Measurements from ENCODE around the gene BTK.
"Not testable (repeated sequence)": the region's sequence is repeated elsewhere in the genome, so short reads cannot be mapped to it uniquely, and the experiment has no call there.

The BTK gene

DNA sequence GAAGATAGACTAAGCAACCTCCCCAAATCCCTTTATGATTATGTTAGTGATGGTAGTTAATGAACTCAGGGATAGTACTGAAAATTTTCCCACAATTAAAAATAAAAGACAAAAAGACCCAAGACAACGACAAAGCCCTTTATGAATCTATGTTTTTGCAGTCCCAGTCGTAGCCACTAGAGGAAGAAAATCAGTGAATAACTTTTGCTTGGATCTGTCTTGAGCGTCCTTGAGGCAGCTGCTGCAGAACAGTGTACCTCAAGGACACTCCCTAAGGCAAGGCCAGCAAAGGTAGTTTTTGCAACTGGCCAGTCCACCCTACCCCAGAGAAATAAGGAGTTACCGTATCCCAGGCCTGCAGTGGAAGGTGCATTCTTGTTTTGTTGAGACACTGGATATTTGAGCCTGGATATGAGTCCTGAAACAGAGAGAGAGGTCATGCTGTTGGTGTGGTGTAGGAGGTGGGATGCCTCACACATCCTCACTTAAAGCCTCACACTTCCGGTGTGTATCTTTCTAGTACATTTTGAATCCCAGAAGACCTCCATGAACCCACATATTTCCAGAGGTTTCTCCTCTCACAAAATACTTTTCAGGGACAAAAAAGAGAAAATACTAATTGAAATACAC, 28.7 kb downstream of the BTK start:
- TF ChIP-seq JUND (IDR thresholded peaks at IDR 0.05; ENCODE audit: low read depth), result no peak
- peak in 1 of 2 experiments; percentile 23 for DNase-seq (ENCODE audit: low read depth in 1 of 2, low spot score in 1 of 2)
- in situ Hi-C loops (cut with HindIII; ENCODE audit: low pct_unique_long_range_greater_than_20kb, low sequenced_read_pairs), result no loop called here

DNA sequence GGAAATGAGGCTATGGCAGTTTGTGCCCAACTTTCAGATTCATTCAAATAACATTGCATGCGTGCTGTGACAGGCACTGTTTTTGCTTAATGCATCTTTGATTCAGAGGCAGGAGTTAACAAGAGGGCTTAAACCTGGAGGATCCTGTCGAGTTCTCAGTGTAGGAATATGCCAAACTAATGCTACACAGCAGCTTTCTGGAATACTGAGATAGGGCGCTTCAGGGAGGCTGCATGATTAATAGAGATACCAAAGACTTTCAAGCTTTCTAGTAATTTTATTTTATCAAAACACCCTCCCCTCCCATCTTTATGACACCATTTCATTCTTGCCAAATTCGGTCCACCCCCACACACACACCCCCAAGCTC, 36.8 kb downstream of the BTK start:
- no peak for TF ChIP-seq JUND (IDR thresholded peaks at IDR 0.05; ENCODE audit: low read depth)
- in situ Hi-C loops (cut with HindIII; ENCODE audit: low pct_unique_long_range_greater_than_20kb, low sequenced_read_pairs), result no loop called here
- no peak for DNase-seq (ENCODE audit: low read depth in 1 of 2, low spot score in 1 of 2)

DNA sequence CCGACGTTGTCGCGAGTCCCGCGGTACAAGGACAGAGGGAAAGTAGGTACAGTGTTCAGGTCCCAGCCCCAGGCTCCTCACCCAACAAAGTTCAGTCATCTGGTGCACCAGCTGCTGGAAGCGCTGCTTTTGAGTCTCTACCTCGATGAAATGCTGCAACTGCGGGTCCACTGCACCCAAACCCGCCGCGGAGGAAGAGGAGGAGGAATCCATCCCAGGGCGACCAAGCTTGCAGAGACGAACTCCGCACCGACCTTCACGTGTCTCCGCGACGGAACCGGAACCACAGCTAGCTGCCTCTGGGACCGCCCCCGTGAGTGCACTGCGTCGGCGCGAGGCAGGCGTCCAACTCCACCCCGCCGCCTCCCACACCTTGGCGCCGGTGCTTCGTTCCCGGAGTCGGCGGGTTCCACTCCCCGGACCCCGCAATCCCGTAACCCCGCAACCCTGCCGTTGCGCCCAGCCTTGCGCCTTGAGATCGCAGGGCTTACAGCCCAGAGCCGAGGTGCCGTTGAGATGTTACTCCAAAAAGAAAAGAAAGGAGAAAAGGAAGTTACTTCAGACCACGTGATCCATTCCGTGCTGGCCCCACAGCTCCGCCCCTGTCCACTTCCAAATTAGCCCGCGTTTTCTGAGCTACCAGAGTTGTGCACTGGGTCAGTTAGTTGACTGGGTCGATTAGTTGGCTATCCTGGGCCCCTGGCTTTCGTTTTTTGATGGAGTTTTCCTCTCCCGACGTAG, 37.4 kb downstream of the BTK start, which contains the start of gene TIMM8A:
Gene TIMM8A (minus strand): TSS at position 291 of the 741 bp plus-strand sequence. CDS start 78 bp downstream, at position 213.
- DNase-seq (ENCODE audit: low read depth in 1 of 2, low spot score in 1 of 2), result peak; percentile 48 to 79
- in situ Hi-C loops (cut with HindIII; ENCODE audit: low pct_unique_long_range_greater_than_20kb, low sequenced_read_pairs), result no loop called here
- no peak for TF ChIP-seq JUND (IDR thresholded peaks at IDR 0.05; ENCODE audit: low read depth)

DNA sequence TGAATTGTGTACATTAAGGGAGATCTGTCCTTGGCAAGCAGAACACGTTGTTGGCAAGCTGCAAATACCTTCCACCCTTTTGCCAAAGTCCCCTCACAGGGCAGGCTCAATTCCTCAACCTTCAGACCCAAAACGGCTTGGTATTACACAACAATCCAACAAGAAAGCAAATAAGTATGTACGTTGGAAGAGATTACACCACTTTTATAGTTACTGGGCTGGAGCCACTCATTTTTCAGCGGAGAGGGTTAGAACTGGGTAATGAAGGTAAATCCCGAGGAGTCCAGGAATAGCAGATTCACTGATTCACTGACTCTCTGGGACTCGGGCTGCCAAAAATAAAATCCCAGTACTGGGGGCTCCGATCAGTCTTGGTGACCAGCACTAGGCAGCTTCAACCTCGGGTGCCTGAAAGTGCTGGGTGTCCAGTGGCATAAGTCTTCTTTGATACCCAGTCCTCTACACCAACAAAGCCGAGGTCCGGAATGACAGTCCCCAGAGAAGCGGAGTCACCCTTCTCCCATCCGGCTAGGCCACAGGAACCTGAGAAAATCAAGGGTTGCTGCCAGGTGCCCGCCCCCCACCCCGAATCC, 38.0 kb downstream of the BTK start:
- DNase-seq (ENCODE audit: low read depth in 1 of 2, low spot score in 1 of 2), result peak in 1 of 2 experiments; percentile 0
- no peak for TF ChIP-seq JUND (IDR thresholded peaks at IDR 0.05; ENCODE audit: low read depth)
- in situ Hi-C loops (cut with HindIII; ENCODE audit: low pct_unique_long_range_greater_than_20kb, low sequenced_read_pairs), result no loop called here

DNA sequence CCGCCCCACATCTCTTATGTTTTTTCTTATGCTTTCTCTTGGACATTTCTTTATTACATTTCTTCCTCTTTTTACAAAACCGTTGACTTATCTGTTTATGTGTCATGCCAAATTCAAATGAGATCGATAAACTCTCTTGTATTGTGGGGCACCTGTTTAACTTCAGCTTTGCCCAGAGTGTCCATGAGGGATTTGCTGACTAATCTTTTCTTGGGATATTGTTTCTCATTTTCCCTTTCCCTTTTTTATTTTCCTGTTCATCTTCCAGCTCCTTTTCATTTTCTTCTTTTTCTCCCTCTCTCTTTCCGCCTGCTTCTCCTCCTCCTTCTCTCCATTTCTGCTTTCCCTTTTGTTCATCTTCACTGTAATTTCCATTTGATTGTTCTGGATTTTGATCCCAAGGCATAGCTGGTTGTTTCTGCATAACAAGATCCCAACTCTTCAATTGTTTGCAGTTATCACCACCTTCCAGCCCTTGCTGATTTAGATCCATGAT, 48.2 kb downstream of the BTK start:
- no peak for DNase-seq (ENCODE audit: low read depth in 1 of 2, low spot score in 1 of 2)
- TF ChIP-seq JUND (IDR thresholded peaks at IDR 0.05; ENCODE audit: low read depth), result no peak
- in situ Hi-C loops (cut with HindIII; ENCODE audit: low pct_unique_long_range_greater_than_20kb, low sequenced_read_pairs), result no loop called here

DNA sequence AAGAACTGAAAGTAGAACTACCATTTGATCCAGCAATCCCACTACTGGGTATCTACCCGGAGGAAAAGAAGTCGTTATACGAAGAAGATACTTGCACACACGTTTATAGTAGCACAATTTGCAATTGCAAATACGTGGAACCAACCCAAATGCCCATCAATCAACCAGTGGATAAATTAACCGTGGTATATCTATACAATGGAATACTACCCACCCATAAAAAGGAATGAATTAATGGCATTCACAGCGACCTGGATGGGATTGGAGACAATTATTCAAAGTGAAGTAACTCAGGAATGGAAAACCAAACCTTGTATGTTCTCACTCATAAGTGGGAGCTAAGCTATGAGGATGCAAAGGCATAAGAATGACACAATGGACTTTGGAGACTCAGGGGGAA, 51.7 kb downstream of the BTK start:
- in situ Hi-C loops (cut with HindIII; ENCODE audit: low pct_unique_long_range_greater_than_20kb, low sequenced_read_pairs); DNase-seq (ENCODE audit: low read depth in 1 of 2, low spot score in 1 of 2): not testable (repeated sequence)

DNA sequence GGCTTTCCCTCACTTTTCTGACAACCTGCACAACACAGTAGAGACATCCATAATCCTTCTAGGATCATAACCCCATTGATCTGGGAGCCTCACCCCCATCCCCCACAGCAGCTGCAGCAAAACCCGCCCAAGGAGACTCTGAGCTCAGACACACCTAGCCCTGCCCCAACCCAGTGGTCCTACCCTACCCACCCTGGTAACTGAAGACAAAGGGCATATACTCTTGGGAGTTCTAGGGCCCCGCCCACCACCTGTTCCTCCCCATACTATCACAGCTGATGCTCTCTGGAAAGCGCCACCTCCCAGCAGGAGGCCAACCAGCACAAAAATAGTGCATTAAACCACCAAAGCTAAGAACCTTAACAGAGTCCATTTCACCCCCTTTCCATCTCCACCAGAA, 59.4 kb downstream of the BTK start:
- DNase-seq (ENCODE audit: low read depth in 1 of 2, low spot score in 1 of 2); in situ Hi-C loops (cut with HindIII; ENCODE audit: low pct_unique_long_range_greater_than_20kb, low sequenced_read_pairs): not testable (repeated sequence)

DNA sequence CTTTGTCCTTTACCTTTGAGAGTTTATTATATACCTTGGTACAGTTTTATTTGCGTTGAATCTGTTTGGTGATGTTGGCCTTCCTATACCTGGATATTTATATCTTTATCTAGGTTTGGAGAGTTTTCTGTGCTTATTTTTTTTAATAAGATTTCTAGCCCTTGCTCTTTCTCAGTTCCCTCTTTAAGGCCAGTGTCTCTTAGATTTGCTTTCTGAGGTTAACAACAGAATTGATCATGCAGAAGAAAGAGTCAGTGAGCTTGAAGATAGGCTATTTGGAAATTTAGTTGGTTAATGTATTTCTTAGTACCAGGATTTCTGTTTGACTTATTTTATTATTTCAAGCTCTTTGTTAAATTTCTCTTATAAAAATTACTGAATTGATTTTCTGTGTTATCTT, 82.2 kb downstream of the BTK start:
- no peak for DNase-seq (ENCODE audit: low read depth in 1 of 2, low spot score in 1 of 2)
- in situ Hi-C loops (cut with HindIII; ENCODE audit: low pct_unique_long_range_greater_than_20kb, low sequenced_read_pairs), result no loop called here
- TF ChIP-seq JUND (IDR thresholded peaks at IDR 0.05; ENCODE audit: low read depth), result no peak
